ENCODE measurements around the gene SOHLH1. TPM values are rescaled to one million over a fixed set of nuclear protein-coding genes. Genes with fewer than 3 reads are reported as not detected.

The SOHLH1 gene
- polyA plus RNA-seq, 10 donors: 0.11 to 0.29 (median 0.21) TPM; not detected in 3

- no peak for DNase-seq
Observed at GRCh38 chr9:135731454-135731853, 32.2 kb upstream of the SOHLH1 start.

GRCh38 chr9:135729480-135729879, 30.2 kb upstream of the SOHLH1 start:
- DNase-seq: no peak

GRCh38 chr9:135728436-135729110, 29.3 kb upstream of the SOHLH1 start:
- no peak for DNase-seq

GRCh38 chr9:135727257-135727875, 28.1 kb upstream of the SOHLH1 start:
- no peak for DNase-seq

- no peak for DNase-seq
Observed at GRCh38 chr9:135726138-135726853, 27.0 kb upstream of the SOHLH1 start.

GRCh38 chr9:135724186-135724787, 25.0 kb upstream of the SOHLH1 start:
- no peak for DNase-seq

- no peak for DNase-seq
Observed at GRCh38 chr9:135722365-135722764, 23.1 kb upstream of the SOHLH1 start.

GRCh38 chr9:135719472-135719871, 20.2 kb upstream of the SOHLH1 start:
- no peak for DNase-seq

- no peak for DNase-seq
Observed at GRCh38 chr9:135718616-135719015, 19.3 kb upstream of the SOHLH1 start.

- no peak for DNase-seq
Observed at GRCh38 chr9:135717410-135717809, 18.1 kb upstream of the SOHLH1 start.

GRCh38 chr9:135716045-135716444, 16.8 kb upstream of the SOHLH1 start:
- no peak for DNase-seq

- DNase-seq: no peak
Observed at GRCh38 chr9:135715056-135715595, 15.8 kb upstream of the SOHLH1 start.

GRCh38 chr9:135714242-135715055, 15.2 kb upstream of the SOHLH1 start:
- DNase-seq: peak in 1 of 3 donors; percentile 66

- peak in 2 of 3 donors; percentile 71 to 87 for DNase-seq
Observed at GRCh38 chr9:135712613-135713295, 13.5 kb upstream of the SOHLH1 start.

GRCh38 chr9:135711881-135712280, 12.6 kb upstream of the SOHLH1 start:
- DNase-seq: peak in 1 of 3 donors; percentile 12

GRCh38 chr9:135711391-135711790, 12.1 kb upstream of the SOHLH1 start:
- peak in 2 of 3 donors; percentile 29 to 66 for DNase-seq

- no peak for DNase-seq
Observed at GRCh38 chr9:135708164-135708563, 8.9 kb upstream of the SOHLH1 start.

GRCh38 chr9:135707252-135708138, 8.2 kb upstream of the SOHLH1 start:
- peak in 1 of 3 donors; percentile 41 for DNase-seq

- DNase-seq: no peak
Observed at GRCh38 chr9:135706288-135706687, 7.0 kb upstream of the SOHLH1 start.

GRCh38 chr9:135705376-135705775, 6.1 kb upstream of the SOHLH1 start:
- DNase-seq: no peak

Data from muscle of back (tissue), 11 donors.